Astrocyte (in vitro differentiated cells and primary cell): ENCODE measurements around the gene NUBPL.

ENCODE experiments used
- EZH2 ChIP-seq: IDR thresholded peaks from 2 replicates; pipeline ENCODE4 v1.6.1; 2012; ENCODE audit warnings: mild to moderate bottlenecking, low read length, inconsistent platforms; ENCODE audit not compliant: insufficient read depth
- TF ChIP-seq, protein P1 (sequence below): IDR thresholded peaks from 2 replicates; pipeline ENCODE4 v1.5.1; 2011; ENCODE audit warnings: low read depth, mild to moderate bottlenecking, inconsistent platforms, low read length, moderate library complexity; ENCODE audit not compliant: insufficient read depth

DNA sequence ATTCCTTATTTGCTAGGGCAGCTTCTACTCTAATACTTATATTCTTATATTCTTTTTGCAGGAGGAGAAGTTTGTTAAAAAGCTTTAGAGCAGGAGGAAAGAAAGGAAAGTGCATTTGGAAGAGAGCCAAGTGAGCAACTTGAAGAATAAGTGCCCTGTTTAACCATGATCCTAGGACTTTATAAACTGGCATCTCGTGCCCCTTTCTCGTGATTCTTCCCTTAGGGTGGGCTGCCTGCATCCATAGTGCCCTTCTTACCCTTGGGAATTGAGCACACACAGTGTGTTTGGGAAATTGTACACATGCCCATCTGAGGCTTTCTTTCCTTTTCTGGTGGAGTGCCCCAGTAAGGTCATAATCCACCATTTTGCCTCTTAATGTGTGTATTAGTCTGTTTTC is 141.9 kb downstream of the NUBPL start:
- TF ChIP-seq, protein P1, sequence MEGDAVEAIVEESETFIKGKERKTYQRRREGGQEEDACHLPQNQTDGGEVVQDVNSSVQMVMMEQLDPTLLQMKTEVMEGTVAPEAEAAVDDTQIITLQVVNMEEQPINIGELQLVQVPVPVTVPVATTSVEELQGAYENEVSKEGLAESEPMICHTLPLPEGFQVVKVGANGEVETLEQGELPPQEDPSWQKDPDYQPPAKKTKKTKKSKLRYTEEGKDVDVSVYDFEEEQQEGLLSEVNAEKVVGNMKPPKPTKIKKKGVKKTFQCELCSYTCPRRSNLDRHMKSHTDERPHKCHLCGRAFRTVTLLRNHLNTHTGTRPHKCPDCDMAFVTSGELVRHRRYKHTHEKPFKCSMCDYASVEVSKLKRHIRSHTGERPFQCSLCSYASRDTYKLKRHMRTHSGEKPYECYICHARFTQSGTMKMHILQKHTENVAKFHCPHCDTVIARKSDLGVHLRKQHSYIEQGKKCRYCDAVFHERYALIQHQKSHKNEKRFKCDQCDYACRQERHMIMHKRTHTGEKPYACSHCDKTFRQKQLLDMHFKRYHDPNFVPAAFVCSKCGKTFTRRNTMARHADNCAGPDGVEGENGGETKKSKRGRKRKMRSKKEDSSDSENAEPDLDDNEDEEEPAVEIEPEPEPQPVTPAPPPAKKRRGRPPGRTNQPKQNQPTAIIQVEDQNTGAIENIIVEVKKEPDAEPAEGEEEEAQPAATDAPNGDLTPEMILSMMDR = no peak
- no peak for TF ChIP-seq EZH2
